ENCODE results near the gene AGPAT4.

The AGPAT4 gene

DNA sequence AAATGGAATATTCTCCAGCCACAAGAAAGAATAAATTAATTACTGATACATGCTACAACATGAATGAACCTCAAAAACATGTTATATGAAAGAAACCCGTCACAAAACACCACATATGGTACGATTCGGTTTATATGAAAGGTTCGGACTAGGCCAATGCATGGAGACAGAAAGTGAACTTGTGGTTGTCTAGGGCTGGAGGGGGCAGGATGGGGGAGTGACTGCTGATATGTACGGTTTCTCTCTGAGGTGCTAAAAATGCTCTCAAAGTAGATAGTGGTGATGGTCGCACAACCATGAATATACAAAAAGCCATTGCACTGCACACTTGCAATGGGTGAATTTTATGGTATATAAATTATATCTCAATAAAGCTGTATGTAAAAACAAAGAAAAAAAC, 18.3 kb downstream of the AGPAT4 start:
- DNase-seq (ENCODE audit: low spot score), result no peak

DNA sequence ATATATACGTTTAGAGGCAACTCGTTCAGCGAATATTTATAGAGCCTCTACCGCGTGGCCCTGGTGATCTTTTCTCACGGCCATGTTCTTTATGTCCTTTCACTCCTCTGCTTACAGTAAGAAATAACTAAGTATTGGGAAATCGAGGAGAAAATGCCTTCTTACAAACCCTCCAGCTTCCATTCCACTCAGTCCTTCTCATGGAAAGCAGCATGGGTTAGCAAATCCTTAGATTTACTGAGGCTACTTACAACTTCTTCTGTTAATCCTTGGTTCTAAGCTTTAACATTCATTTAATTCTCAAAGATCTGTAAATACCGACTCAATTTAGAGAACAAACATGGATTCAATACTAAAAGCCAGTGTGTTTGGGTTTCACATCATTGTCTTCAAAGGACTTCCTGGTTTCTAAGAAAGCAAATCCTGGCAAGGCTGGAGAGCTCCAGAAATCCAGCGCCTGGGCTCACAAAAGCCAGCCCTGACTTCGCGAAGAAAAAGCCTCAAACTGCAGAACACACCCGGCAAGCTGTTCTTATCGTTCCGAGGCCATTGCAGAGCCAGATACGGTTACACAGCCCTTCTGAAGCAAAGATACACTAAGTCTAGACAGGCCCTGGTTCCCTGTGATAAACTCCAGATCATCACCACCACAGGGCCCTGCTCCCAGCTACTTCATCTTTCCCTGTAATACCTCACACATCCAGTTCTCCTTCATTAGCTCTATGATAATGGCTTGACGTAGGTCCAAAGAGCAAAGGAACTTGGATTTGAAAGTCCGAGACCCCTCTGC, 19.2 kb downstream of the AGPAT4 start:
- DNase-seq (ENCODE audit: low spot score), result no peak

DNA sequence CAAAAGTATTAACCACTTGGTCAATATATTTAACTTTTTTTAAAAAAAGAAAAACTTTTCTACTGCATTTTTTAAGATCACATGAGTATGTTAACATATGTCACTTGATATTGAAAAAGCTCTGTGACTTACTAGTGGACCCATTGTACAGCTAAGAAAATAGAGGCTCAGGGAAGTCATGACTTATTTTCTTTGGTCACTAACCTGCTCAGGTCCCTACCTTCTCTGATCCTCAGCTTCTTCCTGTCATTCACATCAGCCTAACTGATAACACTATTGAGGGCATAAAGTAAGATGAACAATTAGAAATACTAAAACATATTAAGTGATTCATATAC, 19.8 kb downstream of the AGPAT4 start:
- DNase-seq (ENCODE audit: low spot score), result no peak

DNA sequence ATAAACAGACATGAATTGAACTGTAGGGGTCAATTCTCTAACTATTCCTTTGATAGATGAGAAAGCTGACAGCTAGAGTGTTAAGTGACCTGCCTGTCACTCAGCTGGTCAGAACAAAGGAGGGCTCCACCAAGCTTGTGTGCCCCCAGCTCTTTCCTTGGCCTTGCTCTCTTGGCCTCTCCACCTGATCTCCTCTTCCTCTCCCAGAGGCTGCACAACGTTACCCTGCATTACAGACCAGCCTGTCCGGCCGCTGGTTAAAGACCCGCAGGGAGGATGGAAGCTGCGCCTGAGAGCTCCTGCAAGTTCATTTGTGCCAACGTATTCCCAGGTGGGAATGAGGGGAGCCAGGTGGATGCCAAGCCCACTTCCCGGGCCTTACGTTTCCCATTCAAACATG, 22.5 kb downstream of the AGPAT4 start:
- DNase-seq (ENCODE audit: low spot score), result no peak

DNA sequence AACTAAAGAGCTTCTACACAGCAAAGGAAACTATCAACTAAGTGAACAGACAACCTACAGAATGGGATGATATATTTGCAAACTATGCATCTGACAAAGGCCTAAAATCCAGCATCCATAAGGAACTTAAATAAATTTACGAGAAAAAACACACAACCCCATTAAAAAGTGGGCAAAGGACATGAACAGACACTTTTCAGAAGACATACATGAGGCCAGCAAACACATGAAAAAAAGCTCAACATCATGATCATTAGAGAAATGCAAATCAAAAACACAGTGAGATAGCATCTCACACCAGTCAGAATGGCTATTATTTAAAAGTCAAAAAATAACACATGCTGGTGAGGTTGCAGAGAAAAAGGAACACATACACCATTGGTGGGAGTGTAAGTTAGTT, 24.5 kb downstream of the AGPAT4 start:
- DNase-seq (ENCODE audit: low spot score), result no peak

DNA sequence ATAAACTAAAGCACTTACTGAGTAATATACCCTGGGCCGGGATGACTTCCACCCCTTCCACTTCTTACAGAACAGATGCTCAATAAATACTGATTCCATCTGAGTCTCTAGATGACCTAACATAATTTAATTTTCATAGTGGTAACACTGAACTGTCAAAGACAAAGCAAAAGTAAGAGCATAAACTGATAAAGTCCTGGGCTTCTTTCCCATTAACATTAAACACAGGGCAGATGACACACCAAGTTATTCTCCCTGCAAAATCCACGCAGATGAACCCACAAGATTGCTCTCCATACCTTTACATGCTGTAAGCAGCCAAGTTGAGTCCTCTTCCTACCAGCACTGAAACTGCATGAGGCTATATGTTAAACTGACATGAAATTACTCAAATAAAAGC, 27.1 kb downstream of the AGPAT4 start:
- DNase-seq (ENCODE audit: low spot score), result no peak

DNA sequence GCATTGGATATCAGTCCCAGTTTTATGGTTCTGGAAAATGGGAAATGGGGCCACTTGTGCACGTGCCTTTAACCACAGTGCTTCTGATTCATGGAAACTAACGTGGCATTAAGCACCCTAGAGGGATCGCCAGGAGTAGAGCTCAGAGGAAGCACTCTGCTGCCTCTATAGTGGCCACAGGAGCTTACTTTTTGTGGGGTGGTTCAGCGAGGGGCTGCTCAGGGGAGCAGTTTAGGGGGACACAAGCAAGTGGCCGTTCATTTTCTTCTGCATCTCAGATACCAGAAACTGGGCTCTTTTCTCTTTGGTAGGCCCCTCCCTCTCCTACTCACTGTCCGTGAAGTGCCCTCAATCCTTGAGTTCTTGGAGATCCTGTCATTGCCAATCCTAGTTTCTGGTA, 28.5 kb downstream of the AGPAT4 start:
- DNase-seq (ENCODE audit: low spot score), result no peak

DNA sequence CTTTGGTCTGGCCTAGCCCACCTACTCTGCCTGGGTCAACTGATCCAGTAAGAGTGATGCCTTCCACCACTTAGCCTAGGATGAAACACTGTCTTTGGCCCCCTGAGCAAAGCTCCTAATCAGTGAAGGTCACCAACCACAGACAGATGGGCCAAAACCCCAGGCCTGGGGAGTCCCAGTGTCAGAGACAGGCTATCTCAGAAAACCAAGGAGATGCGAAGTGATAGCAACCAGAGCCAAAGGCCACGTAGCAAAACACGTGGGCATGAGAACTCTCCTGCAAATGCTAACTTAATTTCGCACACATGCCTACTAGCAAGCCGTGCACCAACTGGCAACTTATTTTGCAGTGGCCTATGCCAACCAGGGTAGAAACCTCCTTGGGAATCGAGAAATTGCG, 29.1 kb downstream of the AGPAT4 start:
- DNase-seq (ENCODE audit: low spot score), result no peak

DNA sequence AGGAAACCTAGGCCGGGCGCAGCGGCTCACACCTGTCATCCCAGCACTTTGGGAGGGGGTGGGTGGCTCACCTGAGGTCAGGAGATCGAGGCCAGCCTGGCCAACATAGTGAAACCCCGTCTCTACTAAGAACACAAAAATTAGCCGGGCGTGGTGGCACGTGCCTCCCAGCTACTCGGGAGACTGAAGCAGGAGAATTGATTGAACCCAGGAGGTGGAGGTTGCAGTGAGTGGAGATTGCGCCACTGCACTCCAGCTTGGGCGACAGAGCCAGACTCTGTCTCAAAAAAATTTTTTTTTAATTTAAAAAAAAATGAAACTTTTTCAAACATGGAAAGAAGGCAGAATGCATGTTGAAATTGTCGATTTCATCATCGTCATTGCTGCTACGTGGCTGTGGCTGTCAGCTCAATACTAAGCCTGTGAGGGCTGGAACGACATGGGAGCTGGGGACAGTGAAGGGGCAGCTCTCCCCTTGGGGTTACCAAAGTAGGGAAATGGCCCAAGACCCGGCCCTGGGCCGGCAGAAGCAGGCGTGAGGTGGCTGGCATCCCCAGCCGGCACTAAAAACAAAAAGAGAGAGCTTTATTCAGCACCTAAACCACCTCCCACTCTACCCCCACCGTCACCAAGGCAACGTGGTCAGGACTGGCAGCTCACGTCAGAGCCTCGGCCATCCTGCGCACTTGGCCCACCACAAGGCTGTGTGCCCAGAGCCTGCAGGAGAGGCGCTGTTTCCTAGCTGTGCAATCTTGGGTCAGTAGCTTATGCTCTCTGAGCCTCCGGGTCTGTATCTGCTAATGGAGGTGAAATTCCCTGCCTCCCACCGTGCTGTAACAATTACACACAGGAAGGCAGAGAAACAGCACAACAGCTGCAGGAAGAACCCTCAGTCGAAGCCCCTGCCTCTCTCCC, 30.8 kb downstream of the AGPAT4 start:
- no peak for DNase-seq (ENCODE audit: low spot score)

DNA sequence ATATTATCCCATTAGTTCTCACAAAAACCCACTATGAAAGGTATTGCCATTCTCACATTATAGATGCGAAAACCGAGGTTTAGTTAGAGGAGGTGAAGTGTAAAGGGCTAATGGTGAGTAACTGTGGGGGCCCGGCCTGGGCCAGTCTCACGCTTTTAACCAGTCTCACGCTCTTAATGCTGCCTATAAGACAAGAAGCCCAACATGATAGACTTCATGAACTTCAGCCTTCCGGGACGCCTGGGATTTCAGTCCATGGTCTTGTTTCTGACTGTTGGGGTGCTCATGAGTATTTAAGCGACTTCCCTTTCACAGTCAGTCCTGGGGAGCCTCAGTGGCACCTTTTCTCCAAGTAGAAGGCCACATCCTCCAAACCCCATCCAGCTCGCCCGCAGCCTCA, 31.7 kb downstream of the AGPAT4 start:
- DNase-seq (ENCODE audit: low spot score), result no peak

DNA sequence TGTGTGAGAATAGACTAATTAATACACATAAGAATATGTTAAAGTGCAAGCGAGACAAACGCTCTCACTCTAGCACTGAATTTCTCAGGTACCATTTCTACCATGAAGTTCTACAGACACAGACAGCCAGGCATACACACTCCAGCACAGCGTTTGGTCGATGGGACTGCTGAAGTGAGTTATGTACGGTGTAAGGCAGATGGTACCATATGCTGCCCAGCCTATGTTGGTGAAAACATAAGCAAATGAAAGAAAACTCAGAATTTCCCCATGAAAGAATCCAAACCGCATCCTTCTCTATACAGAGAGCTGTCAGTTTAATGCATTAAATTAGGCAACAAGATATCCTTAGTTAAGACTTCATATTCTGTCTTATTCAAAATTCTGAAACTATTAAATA, 34.9 kb downstream of the AGPAT4 start:
- DNase-seq (ENCODE audit: low spot score), result no peak

DNA sequence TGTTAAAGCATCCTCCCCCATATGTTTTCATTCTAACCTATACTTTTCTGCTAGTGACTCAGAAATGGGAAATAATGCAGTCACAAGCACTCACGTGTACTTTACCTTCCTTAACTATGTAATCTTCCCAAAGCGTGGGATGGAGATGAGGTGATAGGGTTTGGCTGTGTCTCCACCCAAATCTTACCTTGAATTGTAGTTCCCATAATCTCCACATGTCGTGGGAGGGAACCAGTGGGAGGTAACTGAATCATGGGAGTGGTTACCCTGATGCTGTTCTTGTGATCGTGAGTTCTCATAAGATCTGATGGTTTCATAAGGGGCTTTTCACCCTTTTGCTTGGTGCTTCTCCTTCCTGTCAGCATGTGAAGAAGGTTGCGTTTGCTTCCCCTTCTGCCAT, 35.4 kb downstream of the AGPAT4 start:
- DNase-seq (ENCODE audit: low spot score), result no peak

DNA sequence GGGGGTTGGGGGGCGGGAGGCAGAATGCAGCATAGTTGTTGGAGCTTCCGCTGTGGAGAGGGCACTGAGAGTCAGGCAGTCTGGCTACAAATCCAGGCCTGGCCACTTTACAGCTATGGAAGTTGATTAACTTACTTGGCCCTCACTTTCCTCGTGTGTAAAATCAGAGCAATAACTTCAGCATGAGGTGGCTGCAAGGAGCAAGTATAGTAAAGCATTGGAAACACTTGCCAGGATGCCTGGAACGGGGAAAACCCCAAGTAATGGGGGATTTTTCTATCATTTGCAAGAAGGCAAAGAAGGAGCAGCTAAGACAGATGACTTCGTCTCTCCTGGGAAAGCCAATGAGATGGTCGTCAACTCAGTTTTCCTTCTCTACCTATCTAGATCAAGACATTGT, 35.8 kb downstream of the AGPAT4 start:
- no peak for DNase-seq (ENCODE audit: low spot score)

DNA sequence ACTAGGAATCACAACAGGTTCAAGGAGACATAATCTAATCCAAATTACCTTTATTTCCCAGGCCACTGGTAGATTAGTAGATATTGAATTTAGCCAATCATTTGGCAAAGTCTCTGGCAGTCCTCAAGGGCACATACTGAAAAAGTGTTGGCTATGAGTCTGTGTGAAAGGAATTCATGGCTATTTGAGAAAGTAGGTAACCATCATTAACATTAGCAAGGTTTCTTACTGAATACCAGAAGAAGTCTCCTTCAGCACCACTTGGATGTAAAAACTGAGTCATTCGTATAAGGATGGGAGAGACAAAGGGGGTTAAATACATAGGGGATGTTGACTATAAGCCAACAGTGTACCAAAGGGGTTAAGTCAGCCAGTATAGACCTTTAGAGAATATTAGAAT, 36.7 kb downstream of the AGPAT4 start:
- no peak for DNase-seq (ENCODE audit: low spot score)

DNA sequence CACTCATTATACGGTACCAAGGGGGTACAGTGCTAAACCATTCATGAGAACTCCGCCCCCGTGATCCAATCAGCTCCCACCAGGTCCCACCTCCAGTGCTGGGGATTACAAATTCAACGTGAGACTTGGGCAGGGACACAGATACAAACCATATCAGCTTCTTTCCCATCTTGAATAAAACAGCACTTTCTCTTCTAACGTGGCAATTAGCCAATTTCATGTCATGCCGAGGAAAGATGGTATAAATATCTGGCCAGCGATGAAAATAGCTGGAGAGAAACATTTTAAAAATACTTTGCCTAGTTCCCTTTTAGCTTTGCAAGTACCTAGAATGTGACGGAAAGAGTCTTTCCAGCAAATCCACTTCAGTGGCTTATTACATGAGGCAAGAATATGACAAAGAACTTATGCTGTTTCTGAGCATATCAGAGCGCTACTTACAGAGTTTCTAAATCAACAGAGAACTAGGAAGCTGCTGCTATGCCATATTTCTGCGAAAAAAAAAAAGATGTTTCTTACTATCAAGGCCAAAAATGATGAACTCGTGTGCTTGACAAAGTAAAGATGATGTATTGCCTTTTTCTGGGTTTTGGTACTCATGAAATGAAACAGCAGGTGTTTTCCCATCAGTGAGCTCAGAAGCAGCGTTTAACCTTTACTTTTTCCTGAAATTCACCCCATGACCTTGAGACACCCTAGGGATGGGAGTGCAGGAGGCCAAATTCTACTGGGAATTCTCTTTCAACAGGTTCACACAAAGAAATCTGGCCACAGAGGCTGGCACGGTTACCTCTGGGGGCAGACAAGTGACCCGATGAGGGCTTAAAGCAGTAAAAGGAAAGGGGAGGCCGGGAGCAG, 37.9 kb downstream of the AGPAT4 start:
- DNase-seq (ENCODE audit: low spot score), result no peak

DNA sequence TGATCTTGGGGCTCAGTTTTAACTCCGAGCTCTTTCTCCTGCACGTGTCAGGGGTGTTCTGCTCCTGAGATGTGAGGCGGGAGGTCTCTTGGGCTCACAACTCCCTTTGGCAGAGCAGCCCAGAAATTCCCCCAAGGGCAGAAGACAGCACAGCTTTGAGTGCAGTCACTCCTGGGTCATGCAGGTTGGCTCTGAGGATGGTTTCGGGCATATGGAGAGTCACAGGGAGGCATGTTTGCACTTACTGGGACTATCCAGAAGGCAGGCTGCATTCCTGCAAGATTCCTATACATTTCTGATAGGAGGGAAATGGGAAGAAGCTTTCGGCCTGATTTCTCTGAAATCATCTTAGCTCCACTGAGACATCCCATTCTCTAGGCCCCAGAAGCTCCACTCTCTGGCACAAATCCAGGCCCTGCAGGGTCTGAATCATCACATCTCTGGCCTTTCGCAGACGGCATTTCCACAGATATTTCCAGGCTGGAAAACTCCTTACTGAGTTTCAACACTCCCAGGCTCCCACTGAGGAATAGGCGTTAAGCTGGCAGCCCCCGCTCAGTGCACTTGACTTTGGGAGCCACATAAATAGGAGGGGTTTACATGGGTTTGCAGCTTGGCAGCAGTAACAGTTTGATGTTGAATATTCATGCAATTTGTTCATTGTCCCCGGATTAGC, 39.7 kb downstream of the AGPAT4 start:
- DNase-seq (ENCODE audit: low spot score), result peak; percentile 71

DNA sequence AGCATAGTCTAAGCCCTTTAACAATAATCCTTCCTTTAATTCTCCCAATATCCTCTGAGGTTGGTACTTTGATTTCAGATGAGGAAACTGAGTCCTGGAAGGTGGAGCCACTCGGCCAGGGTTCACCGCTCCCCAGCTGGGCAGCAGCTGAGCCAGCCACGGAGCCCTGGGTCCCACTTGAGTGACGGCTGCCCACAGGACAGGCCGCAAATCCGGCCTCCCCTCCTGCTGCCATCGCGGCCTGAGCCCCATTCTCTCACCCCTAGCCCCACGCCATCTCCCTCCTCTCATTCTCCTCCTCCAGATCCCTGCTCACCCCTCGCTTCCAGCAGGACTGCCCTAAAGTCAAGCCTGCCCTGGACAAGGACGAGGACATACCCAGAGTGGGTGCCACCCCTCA, 41.4 kb downstream of the AGPAT4 start:
- DNase-seq (ENCODE audit: low spot score), result no peak

DNA sequence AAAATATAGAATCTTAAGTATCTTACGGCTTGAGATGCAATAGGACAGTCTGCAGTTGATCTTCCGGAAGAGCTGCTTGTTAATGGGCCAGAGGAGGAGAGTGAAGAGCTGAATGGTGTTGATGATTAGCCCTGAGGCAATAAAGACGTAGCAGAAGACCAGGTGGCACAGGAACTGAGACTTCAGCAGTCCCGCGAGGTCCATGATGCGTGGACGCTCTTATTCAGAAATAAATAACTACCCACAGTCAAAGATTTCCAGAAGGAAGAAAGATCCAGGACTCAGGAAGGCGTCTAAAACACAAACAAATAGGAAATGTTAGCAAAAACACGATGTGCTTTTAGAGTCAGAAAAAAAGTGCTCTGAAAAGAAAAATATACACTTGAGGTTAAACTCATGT, 41.9 kb downstream of the AGPAT4 start:
- DNase-seq (ENCODE audit: low spot score), result no peak

DNA sequence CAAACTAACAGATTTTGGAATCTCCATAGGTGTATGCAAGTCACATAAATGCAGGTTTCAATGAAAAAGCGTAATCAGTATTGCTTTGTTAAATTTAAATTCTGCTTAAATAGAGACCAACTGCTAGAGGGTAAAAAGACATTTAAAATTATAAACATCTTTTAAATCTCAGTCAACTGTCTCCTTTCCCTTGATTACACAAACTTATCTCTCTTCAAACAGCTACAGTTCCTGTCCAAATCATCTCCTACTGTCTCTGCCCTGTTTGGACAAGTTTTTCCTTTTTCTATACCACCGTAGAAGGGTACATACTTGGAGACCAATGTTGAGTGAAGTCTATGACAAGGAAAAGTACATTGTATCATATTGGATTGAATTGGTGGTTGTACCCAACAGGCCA, 43.5 kb downstream of the AGPAT4 start:
- DNase-seq (ENCODE audit: low spot score), result no peak

DNA sequence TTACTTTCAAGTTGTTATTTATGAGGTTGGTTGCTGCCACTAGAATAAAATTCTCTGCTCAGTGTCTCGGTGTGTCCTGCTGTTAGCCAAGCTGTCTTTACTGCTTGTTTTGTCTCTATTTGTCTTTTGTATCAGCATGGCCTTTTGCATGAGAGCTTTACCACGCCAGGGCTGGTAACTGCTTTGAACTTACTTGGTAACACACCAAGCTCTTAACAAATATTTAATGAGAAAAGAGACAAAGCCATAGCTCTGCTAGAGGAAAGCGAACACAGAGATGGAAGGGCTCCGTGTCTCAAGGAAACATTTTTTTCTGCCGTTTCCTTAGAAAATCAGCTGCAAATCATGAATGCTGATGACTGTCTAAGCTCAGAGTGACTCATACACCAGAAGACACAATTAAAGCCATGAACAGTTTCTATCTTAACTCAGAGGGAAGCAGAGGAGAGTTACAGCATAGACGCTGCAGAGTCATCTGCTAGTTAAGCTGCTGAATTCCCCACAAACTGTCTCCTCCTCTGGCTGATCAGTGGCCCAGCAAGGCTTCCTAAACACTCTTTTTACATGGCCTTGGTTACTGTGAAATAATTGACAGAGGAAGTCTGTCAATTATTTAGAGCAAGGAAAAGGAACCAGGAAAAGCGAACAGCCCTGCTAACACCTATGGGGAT, 44.8 kb downstream of the AGPAT4 start:
- peak; percentile 72 for DNase-seq (ENCODE audit: low spot score)

DNA sequence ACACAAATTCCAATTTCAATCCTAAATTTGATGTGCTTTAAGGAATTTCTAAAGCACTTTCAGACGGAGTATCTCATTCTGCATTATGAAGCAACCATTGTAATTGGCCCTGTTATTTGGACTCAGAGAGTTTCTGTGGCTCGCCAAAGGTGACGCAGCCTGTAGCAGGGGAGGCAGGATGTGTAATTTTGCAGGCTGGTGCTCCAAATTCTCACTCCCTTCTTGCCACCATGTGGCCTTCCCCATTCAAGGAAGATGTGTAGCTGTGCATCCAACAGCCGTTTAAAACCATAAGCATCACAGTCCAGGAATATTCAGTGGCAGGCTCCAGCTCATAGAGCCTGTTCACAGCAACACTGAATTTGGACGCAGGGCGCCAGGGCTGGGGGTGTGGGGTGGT, 45.8 kb downstream of the AGPAT4 start:
- DNase-seq (ENCODE audit: low spot score), result no peak
